WTC11 (cell line): ENCODE measurements around the gene ACAA1. TPM values are rescaled to one million over a fixed set of nuclear protein-coding genes. Genes with fewer than 3 reads are reported as not detected.

Experiments
- ATAC-seq: fragments of 200-7000 bp; cut with Tn5 transposase; 2 replicates; pipeline ENCODE4 v1.10.0; 2021; ENCODE audit warnings: mild to moderate bottlenecking, moderate library complexity
- CTCF ChIA-PET: fragments of 300-600 bp; sonication (Branson Sonifier 250); formaldehyde crosslinking; loops from one replicate; lab custom pipeline; 2021; ENCODE audit warnings: antibody characterized with exemption; lab: Charles Lee
- POLR2A ChIA-PET: fragments of 350-600 bp; sonication (Branson Sonifier 250); formaldehyde crosslinking; loops from one replicate; lab custom pipeline; 2021; ENCODE audit warnings: antibody characterized with exemption; lab: Charles Lee
- DNase-seq: peaks from one replicate; pipeline ENCODE4 v3.0.0; 2021; ENCODE audit warnings: low spot score
- H3K27ac Mint-ChIP-seq: 2 replicates; pipeline ENCODE4 v1.8.0; 2021; ENCODE audit warnings: mixed read lengths
- H3K27me3 Mint-ChIP-seq: 2 replicates; pipeline ENCODE4 v1.8.0; 2021; ENCODE audit warnings: low read depth, mild to moderate bottlenecking, moderate library complexity, mixed read lengths
- H3K36me3 Mint-ChIP-seq: 2 replicates; pipeline ENCODE4 v1.8.0; 2021; ENCODE audit warnings: mixed read lengths
- H3K4me1 Mint-ChIP-seq: 2 replicates; pipeline ENCODE4 v1.8.0; 2022; ENCODE audit warnings: mixed read lengths
- H3K4me3 Mint-ChIP-seq: 2 replicates; pipeline ENCODE4 v1.8.0; 2021; ENCODE audit warnings: mild to moderate bottlenecking, moderate library complexity, mixed read lengths
- H3K9me3 Mint-ChIP-seq: 2 replicates; pipeline ENCODE4 v1.8.0; 2021; ENCODE audit warnings: mixed read lengths
- AFF4 ChIP-seq: sonication (generic); formaldehyde crosslinking; IDR thresholded peaks from 2 replicates; pipeline ENCODE4 v1.8.1; 2023; ENCODE audit warnings: mild to moderate bottlenecking, missing genetic modification reagents, borderline replicate concordance
- CDX4 ChIP-seq: fragments of 250-450 bp; sonication (Bioruptor Pico); IDR thresholded peaks from 2 replicates; pipeline ENCODE4 v1.9.0; 2021; ENCODE audit warnings: moderate library complexity, mild to moderate bottlenecking, inconsistent platforms, borderline replicate concordance
- CREB1 ChIP-seq: sonication (generic); formaldehyde crosslinking; IDR thresholded peaks from 2 replicates; pipeline ENCODE4 v1.8.0; 2023; ENCODE audit warnings: mild to moderate bottlenecking, missing genetic modification reagents
- CREM ChIP-seq: sonication (generic); formaldehyde crosslinking; IDR thresholded peaks from 2 replicates; pipeline ENCODE4 v1.8.1; 2022; ENCODE audit warnings: mild to moderate bottlenecking, missing genetic modification reagents, moderate library complexity
- E2F5 ChIP-seq: sonication (generic); formaldehyde crosslinking; IDR thresholded peaks from 2 replicates; pipeline ENCODE4 v1.8.1; 2022; ENCODE audit warnings: mild to moderate bottlenecking, moderate library complexity, missing genetic modification reagents
- EMX1 ChIP-seq: fragments of 250-450 bp; sonication (Bioruptor Pico); IDR thresholded peaks from 2 replicates; pipeline ENCODE4 v1.8.0; 2021; ENCODE audit warnings: mild to moderate bottlenecking
- ESRRA ChIP-seq: sonication (generic); formaldehyde crosslinking; IDR thresholded peaks from 2 replicates; pipeline ENCODE4 v1.8.1; 2022; ENCODE audit warnings: mild to moderate bottlenecking, missing genetic modification reagents, borderline replicate concordance
- FOXP4 ChIP-seq: sonication (generic); formaldehyde crosslinking; IDR thresholded peaks from 2 replicates; pipeline ENCODE4 v1.8.0; 2022; ENCODE audit warnings: mild to moderate bottlenecking, missing genetic modification reagents
- GTF2I ChIP-seq: fragments of 250-450 bp; sonication (Bioruptor Pico); conservative IDR thresholded peaks from 2 replicates; pipeline ENCODE4 v1.4.0; 2021; ENCODE audit warnings: mild to moderate bottlenecking
- HMGA2 ChIP-seq: fragments of 250-450 bp; sonication (Bioruptor Pico); IDR thresholded peaks from 2 replicates; pipeline ENCODE4 v1.4.0; 2021; ENCODE audit warnings: mild to moderate bottlenecking, moderate library complexity
- IRF1 ChIP-seq: sonication (generic); formaldehyde crosslinking; IDR thresholded peaks from 2 replicates; pipeline ENCODE4 v1.8.0; 2023; ENCODE audit warnings: missing genetic modification reagents
- KAT7 ChIP-seq: sonication (generic); formaldehyde crosslinking; IDR thresholded peaks from 2 replicates; pipeline ENCODE4 v1.8.1; 2023; ENCODE audit warnings: missing genetic modification reagents, mild to moderate bottlenecking, borderline replicate concordance
- MXD4 ChIP-seq: fragments of 250-450 bp; sonication (Bioruptor Pico); IDR thresholded peaks from 2 replicates; pipeline ENCODE4 v1.8.0; 2021; ENCODE audit warnings: mild to moderate bottlenecking, moderate library complexity, borderline replicate concordance
- NFYB ChIP-seq: sonication (generic); formaldehyde crosslinking; conservative IDR thresholded peaks from 2 replicates; pipeline ENCODE4 v1.8.0; 2022; ENCODE audit warnings: low read depth, missing genetic modification reagents
- NR2C2 ChIP-seq: sonication (generic); formaldehyde crosslinking; IDR thresholded peaks from 2 replicates; pipeline ENCODE4 v1.8.0; 2022; ENCODE audit warnings: mild to moderate bottlenecking, missing genetic modification reagents
- OVOL2 ChIP-seq: fragments of 250-450 bp; sonication (Bioruptor Pico); IDR thresholded peaks from 2 replicates; pipeline ENCODE4 v1.9.0; 2021; ENCODE audit warnings: mild to moderate bottlenecking, borderline replicate concordance
- SP1 ChIP-seq: sonication (generic); formaldehyde crosslinking; conservative IDR thresholded peaks from 2 replicates; pipeline ENCODE4 v1.8.1; 2022; ENCODE audit warnings: missing genetic modification reagents
- ZBTB21 ChIP-seq: sonication (generic); formaldehyde crosslinking; IDR thresholded peaks from 2 replicates; pipeline ENCODE4 v1.8.1; 2023; ENCODE audit warnings: mild to moderate bottlenecking, missing genetic modification reagents, borderline replicate concordance
- ZNF219 ChIP-seq: sonication (generic); formaldehyde crosslinking; IDR thresholded peaks from 2 replicates; pipeline ENCODE4 v1.8.0; 2023; ENCODE audit warnings: missing genetic modification reagents, mild to moderate bottlenecking, borderline replicate concordance
- ZNF317 ChIP-seq: sonication (generic); formaldehyde crosslinking; IDR thresholded peaks from 2 replicates; pipeline ENCODE4 v1.8.1; 2023; ENCODE audit warnings: low read depth, mild to moderate bottlenecking, moderate library complexity, missing genetic modification reagents, borderline replicate concordance
- ZNF416 ChIP-seq: fragments of 250-450 bp; sonication (Bioruptor Pico); IDR thresholded peaks from 2 replicates; pipeline ENCODE4 v1.9.0; 2021; ENCODE audit warnings: mild to moderate bottlenecking, inconsistent platforms
- total RNA-seq: library from RNA; stranded (reverse); gene quantifications from 3 replicates; pipeline ENCODE4 v1.2.3, GENCODE V29; 2021

ACAA1 gene
- total RNA-seq, 1 experiment from 2014 or later: 46.5 TPM

- H3K9me3 Mint-ChIP-seq: peaks cover 22% of the 10 kb centered on the region
- CTCF ChIA-PET: no interaction called here
- H3K4me3 Mint-ChIP-seq: no peak overlapping the region
- no peak overlapping the region for H3K27ac Mint-ChIP-seq
- TF ChIP-seq ZNF416 (CRISPR knock-in tag): no peak
- TF ChIP-seq NFYB (CRISPR knock-in tag): no peak
- TF ChIP-seq KAT7 (CRISPR knock-in tag): no peak
- no peak for TF ChIP-seq IRF1 (CRISPR knock-in tag)
- TF ChIP-seq CDX4 (CRISPR knock-in tag): no peak
- no peak for TF ChIP-seq CREM
- TF ChIP-seq AFF4: no peak
- no peak for TF ChIP-seq GTF2I (CRISPR knock-in tag)
- TF ChIP-seq, all 79 proteins: peak for 0
- H3K27me3 Mint-ChIP-seq: peaks cover 17% of the 10 kb centered on the region
- POLR2A ChIA-PET: no interaction called here
- H3K4me1 Mint-ChIP-seq: no peaks in the 10 kb centered on the region
- DNase-seq (no peak), ATAC-seq (no peak)
- peaks cover 2% of the 10 kb centered on the region; the same call in 1 of the 2 replicates for H3K36me3 Mint-ChIP-seq
Measured at GRCh38 chr3:38149708-38150107, 12.8 kb upstream of the ACAA1 start.

GRCh38 chr3:38148311-38148882, 11.5 kb upstream of the ACAA1 start:
- DNase-seq (no peak), ATAC-seq (no peak)
- Mint-ChIP-seq H3K27me3 (peaks cover 17% of the 10 kb centered on the region), H3K4me3 (no peak overlapping the region), H3K4me1 (no peaks in the 10 kb centered on the region), H3K36me3 (peaks cover 2% of the 10 kb centered on the region; the same call in 1 of the 2 replicates), H3K9me3 (peaks cover 22% of the 10 kb centered on the region)
- ChIA-PET CTCF (no interaction called here), POLR2A (no interaction called here)
- TF ChIP-seq CREB1: no peak
- no peak for TF ChIP-seq NR2C2
- TF ChIP-seq MXD4: no peak
- TF ChIP-seq HMGA2 (CRISPR knock-in tag): peak; percentile 93
- no peak for TF ChIP-seq ZNF317 (CRISPR knock-in tag)
- TF ChIP-seq, all 79 proteins: peak for 1
- H3K27ac Mint-ChIP-seq: no peak overlapping the region

GRCh38 chr3:38147421-38147820, 10.5 kb upstream of the ACAA1 start:
- POLR2A ChIA-PET: no interaction called here
- CTCF ChIA-PET: no interaction called here
- peaks cover 17% of the 10 kb centered on the region for H3K27me3 Mint-ChIP-seq
- no peaks in the 10 kb centered on the region for H3K4me1 Mint-ChIP-seq
- H3K4me3 Mint-ChIP-seq: no peak overlapping the region
- H3K36me3 Mint-ChIP-seq: peaks cover 2% of the 10 kb centered on the region; the same call in 1 of the 2 replicates
- ATAC-seq (no peak), DNase-seq (no peak)
- H3K27ac Mint-ChIP-seq: no peak overlapping the region
- peaks cover 22% of the 10 kb centered on the region for H3K9me3 Mint-ChIP-seq
- TF ChIP-seq SP1 (CRISPR knock-in tag): no peak
- TF ChIP-seq NR2C2: no peak
- no peak for TF ChIP-seq ZNF219 (CRISPR knock-in tag)
- no peak for TF ChIP-seq E2F5
- no peak for TF ChIP-seq ZBTB21
- TF ChIP-seq OVOL2 (CRISPR knock-in tag): no peak
- no peak for TF ChIP-seq ESRRA (CRISPR knock-in tag)
- TF ChIP-seq FOXP4 (CRISPR knock-in tag): no peak
- TF ChIP-seq EMX1 (CRISPR knock-in tag): no peak
- TF ChIP-seq AFF4: no peak
- no peak for TF ChIP-seq CREM
- TF ChIP-seq HMGA2 (CRISPR knock-in tag): no peak
